Superior temporal gyrus (tissue), 1 donor: ENCODE data around the gene KAT7.
"Not testable (repeated sequence)": the region's sequence is repeated elsewhere in the genome, so short reads cannot be mapped to it uniquely, and the experiment has no call there.

Source experiments
- DNase-seq: peaks from one replicate; pipeline ENCODE4 v3.0.0-alpha.2; 2016; ENCODE audit errors: extremely low spot score

The KAT7 gene

GRCh38 chr17:49788478-49789242 lies at the start of gene KAT7:
TSS of gene KAT7 (plus strand) at chr17:49788681. CDS start at chr17:49788835, 154 bp downstream.
- peak; percentile 100 for DNase-seq

GRCh38 chr17:49739641-49740271 lies 48.7 kb upstream of the KAT7 start:
- DNase-seq, result no peak

DNA sequence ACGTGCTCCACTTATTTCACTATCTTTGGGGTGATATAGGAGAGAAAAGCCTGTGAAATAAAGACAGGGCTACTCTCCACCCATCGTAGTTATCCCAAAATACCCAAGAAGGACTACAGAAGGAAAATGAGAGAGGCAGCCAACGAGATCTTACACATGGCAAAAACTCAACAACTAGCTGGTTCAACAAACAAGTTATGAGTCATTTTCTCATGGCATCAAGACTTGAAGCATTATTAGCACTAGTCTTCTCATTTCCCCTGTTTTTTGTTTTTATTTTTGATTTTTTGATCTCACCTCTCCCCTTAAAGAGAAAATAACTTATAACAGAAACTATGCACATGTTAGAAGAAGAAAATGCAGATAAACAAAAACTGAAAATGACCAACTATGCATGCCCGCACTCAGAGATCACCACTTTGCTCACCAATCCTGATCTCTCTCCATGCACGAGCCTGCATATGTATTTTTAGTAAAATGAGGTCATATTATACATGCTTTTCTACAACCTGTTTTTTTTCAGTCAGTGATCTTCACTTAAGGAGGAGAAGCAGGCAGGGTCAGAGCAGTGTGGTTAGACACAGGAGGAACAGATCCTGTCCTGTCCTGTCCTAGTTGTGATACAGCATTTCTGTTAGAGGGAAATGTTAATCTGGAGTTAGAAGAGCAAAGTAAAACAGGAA lies 47.3 kb upstream of the KAT7 start:
- no peak for DNase-seq

GRCh38 chr17:49741692-49742076 lies 46.8 kb upstream of the KAT7 start:
- DNase-seq, result no peak

- no peak for DNase-seq
Measured at GRCh38 chr17:49742166-49742638, 46.3 kb upstream of the KAT7 start.

GRCh38 chr17:49745175-49746139 lies 43.0 kb upstream of the KAT7 start:
- no peak for DNase-seq

GRCh38 chr17:49746791-49747490 lies 41.5 kb upstream of the KAT7 start:
- DNase-seq, result no peak

DNA sequence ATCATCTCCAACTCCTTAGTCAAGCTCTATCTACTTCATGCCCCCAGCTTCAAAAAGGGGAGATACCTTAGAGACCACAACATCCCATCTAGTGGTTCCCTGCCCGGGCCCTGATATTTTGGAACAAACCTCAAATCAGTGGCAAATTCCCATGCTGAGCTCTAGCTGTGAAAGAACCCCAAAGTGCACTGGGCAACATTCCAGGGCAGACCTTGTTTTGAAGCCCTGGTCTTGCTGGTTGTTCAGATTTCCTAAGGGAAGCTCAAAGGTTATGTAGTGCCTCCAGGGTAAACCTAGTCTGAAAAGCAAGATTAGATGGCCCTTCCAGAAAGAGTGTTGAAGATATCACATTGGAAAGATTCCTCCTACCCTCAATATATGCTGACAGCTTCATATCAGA lies 40.8 kb upstream of the KAT7 start:
- DNase-seq, result no peak

DNA sequence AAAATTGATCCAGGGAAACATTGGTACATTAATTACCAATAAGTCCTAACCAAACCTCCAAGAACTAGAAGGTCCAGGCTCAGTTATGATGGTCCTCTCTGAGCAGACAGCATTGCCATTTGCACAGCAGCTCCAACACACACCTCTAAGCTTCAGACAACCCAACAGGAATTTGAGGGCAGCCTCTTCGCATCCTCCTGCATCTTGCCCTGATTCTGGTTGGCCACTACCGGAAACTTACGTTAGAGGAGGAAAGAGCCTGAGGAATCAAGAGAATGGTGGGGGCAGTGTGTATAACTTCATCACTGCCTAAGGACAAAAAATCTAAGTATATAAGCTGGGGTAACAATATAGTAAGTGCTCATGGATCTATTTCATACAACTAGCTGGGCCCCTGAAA lies 40.3 kb upstream of the KAT7 start:
- DNase-seq, result no peak

GRCh38 chr17:49748791-49749190 lies 39.7 kb upstream of the KAT7 start:
- no peak for DNase-seq

GRCh38 chr17:49749730-49750129 lies 38.8 kb upstream of the KAT7 start:
- no peak for DNase-seq

DNA sequence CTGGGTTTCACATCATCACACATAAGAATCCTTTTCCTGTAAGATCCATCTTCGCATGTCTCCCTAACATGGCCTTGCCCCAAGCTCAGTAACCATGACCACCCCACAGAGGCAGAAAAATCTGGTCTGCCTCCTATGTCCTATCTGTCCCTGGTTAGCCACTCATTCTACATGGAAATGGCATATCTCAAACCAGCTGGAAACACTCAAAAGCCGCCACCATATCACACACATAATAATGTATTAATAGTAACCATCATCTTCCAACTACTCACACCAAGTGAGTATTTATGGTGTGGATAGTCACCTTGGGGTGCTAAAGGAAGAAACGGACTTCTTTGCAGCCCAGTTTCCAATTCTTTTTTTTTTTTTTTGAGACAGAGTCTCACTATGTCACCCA lies 36.0 kb upstream of the KAT7 start:
- DNase-seq, result no peak

DNA sequence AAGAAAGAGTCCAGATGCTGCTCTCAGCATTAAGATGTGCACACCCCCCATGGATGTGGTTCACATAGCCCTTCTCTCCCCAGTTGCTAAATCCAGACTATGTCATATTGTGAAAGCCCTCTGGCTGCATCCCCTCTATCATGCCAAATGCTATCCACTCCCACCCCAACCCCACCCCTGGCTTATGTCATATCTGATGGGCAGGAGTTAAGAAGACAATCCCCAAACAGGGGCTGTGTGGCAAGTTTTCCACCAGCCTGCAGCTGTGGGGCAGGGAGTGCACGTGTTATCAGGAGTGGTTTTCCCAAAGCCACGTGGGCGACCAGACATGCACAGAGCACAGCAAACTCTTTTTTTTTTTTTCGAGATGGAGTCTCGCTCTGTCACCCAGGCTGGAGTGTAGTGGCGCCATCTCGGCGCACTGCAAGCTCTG lies 34.5 kb upstream of the KAT7 start:
- no peak for DNase-seq

DNA sequence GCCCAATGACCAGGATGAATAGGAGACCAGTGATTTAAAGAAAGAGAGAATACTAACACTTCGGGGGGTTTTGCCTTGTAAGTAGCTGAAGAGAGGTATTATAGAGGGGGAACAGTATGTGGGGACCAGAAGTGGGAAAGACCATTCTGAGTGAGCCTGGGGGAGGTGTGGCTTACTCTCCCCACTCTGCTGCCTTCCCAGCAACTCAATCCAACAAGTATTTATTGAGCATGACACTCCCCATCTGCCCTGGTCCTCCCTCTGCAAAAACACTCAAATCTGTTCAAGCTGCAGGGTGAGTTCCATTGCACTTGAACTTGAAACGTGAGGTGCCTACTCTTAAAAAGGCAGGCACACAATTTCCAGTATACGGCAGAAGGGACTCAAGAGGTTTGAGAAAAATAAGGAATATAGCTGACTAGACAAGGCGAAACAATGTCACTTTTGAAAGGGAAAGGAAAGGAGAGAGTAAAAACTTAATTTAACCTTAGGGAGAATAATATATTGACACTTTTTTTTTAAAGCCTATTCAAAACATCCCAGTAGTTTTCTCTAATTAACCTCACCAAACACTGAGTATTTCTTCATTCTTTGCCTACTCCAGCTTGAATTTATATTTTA lies 32.7 kb upstream of the KAT7 start:
- no peak for DNase-seq

DNA sequence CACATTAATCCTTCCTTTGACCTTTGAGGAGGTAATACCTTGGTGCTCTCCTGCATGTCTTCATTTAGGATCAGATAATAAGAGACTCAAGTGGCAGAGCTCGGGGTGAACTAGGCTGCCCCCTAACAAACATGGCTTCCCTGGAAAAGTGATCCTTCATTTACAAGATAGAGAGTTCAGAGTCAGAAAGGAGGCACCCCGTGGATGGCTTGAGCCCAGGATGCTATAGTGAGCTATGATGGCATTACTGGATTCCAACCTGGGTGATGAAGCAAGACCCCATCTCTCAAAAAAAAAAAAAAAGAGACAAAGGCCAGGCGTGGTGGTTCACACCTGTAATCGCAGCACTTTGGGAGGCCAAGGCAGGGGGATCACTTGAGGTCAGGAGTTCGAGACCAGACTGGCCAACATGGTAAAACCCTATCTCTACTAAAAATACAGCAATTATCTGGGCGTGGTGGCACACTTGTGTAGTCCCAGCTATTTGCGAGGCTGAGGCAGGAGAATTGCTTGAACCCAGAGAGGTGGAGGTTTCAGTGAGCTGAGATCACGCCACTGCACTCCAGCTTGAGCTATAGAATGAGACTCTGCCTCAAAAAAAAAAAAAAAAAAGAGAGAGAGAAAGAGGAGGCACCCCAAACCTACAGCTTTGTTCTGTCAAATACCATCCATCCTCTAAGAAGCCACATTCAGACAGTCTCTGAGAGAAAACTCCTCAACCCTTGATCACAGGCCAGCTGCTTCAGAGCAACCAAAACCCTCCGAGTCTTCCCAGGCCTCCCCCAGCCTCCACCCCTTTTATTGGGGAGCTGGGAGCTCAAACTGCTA lies 31.9 kb upstream of the KAT7 start:
- no peak for DNase-seq

- DNase-seq, result no peak
Measured at GRCh38 chr17:49757151-49757777, 31.2 kb upstream of the KAT7 start.

GRCh38 chr17:49758464-49759010 lies 29.9 kb upstream of the KAT7 start:
- DNase-seq, result not testable (repeated sequence)

DNA sequence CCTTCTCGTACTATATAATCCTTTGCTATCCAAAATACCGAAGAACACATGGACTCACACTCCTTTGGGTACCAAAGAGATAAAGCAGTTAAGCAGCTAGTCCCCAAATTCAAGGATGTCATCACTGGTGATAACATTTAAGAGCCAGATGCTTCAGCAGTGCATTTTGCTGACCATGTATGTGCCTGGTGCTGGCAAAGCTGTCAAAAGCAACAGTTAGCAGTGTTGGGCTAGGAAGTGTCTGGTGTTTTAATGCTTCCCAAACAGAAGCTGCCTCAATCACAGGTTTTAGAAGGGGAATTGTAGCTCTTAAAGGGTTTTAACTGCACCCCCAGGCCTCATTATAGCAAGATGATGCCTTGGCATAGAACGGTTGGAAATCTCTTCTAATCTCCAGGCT lies 29.3 kb upstream of the KAT7 start:
- no peak for DNase-seq

DNA sequence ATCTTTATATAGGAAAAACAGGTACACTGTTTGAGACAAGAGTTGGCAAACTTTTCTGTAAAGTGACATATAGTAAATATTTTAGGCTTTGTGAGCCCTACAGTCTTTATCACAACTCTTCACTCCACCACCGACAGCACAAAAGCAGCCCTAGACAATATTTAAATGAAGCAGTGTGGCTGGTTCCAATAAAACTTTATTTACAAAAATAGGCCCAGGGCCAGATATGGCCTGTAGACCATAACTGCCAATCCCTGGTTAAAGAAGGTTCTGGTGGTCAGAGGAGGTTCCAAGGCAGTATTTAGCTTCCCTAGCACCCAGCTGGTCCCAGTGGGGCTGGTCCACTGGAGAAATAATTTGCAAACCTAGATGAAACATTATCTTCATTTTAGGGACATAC lies 28.2 kb upstream of the KAT7 start:
- DNase-seq, result no peak
